ENCODE results near the gene MMP15.

GRCh38 chr16:58001781-58002415 is 23.7 kb upstream of the MMP15 start:
- TF ChIP-seq CTCF (IDR thresholded peaks at IDR 0.05) (no peak), POLR2AphosphoS5 (IDR thresholded peaks at IDR 0.05) (no peak), EP300 (IDR thresholded peaks at IDR 0.05) (no peak), POLR2A (IDR thresholded peaks at IDR 0.05) (no peak)
